IPS-18c (cell line): ENCODE measurements around the gene ZBTB7A.

Experiments
- H3K4me3 ChIP-seq: 2 replicates; pipeline ENCODE4 v1.7.0; 2013; ENCODE audit warnings: low read depth, mild to moderate bottlenecking, low read length, moderate library complexity; ENCODE audit not compliant: insufficient read depth
- H3K9me3 ChIP-seq: one replicate; pipeline ENCODE4 v1.6.1; 2013; ENCODE audit warnings: mild to moderate bottlenecking, low read length, moderate library complexity; ENCODE audit not compliant: control insufficient read depth, insufficient read depth

The ZBTB7A gene

GRCh38 chr19:4096049-4096892 lies 29.6 kb upstream of the ZBTB7A start:
- H3K4me3 ChIP-seq = no peak overlapping the region
- no peaks in the 10 kb centered on the region for H3K9me3 ChIP-seq

- Histone ChIP-seq H3K4me3 (no peak overlapping the region), H3K9me3 (no peaks in the 10 kb centered on the region)
Measured at GRCh38 chr19:4095488-4095844, 28.8 kb upstream of the ZBTB7A start.

- no peak overlapping the region for H3K4me3 ChIP-seq
- H3K9me3 ChIP-seq = no peaks in the 10 kb centered on the region
Measured at GRCh38 chr19:4094761-4095487, 28.2 kb upstream of the ZBTB7A start.

GRCh38 chr19:4094291-4094690 lies 27.6 kb upstream of the ZBTB7A start:
- Histone ChIP-seq H3K4me3 (no peak overlapping the region), H3K9me3 (no peaks in the 10 kb centered on the region)

- Histone ChIP-seq H3K9me3 (no peaks in the 10 kb centered on the region), H3K4me3 (no peak overlapping the region)
Measured at GRCh38 chr19:4093643-4094175, 27.0 kb upstream of the ZBTB7A start.

- Histone ChIP-seq H3K9me3 (no peaks in the 10 kb centered on the region), H3K4me3 (no peak overlapping the region)
Measured at GRCh38 chr19:4090356-4091220, 23.9 kb upstream of the ZBTB7A start.

GRCh38 chr19:4089946-4090345 lies 23.2 kb upstream of the ZBTB7A start:
- Histone ChIP-seq H3K9me3 (no peaks in the 10 kb centered on the region), H3K4me3 (no peak overlapping the region)

GRCh38 chr19:4089400-4089908 lies 22.8 kb upstream of the ZBTB7A start:
- H3K9me3 ChIP-seq = no peaks in the 10 kb centered on the region
- H3K4me3 ChIP-seq = no peak overlapping the region

- no peaks in the 10 kb centered on the region for H3K9me3 ChIP-seq
- no peak overlapping the region for H3K4me3 ChIP-seq
Measured at GRCh38 chr19:4088975-4089374, 22.3 kb upstream of the ZBTB7A start.

- H3K9me3 ChIP-seq = no peaks in the 10 kb centered on the region
- no peak overlapping the region for H3K4me3 ChIP-seq
Measured at GRCh38 chr19:4087787-4088679, 21.3 kb upstream of the ZBTB7A start.

- H3K4me3 ChIP-seq = no peak overlapping the region
- H3K9me3 ChIP-seq = no peaks in the 10 kb centered on the region
Measured at GRCh38 chr19:4086411-4086867, 19.7 kb upstream of the ZBTB7A start.

- Histone ChIP-seq H3K4me3 (no peak overlapping the region), H3K9me3 (no peaks in the 10 kb centered on the region)
Measured at GRCh38 chr19:4084547-4084877, 17.8 kb upstream of the ZBTB7A start.

- Histone ChIP-seq H3K4me3 (no peak overlapping the region), H3K9me3 (no peaks in the 10 kb centered on the region)
Measured at GRCh38 chr19:4083677-4084546, 17.2 kb upstream of the ZBTB7A start.

- H3K4me3 ChIP-seq = no peak overlapping the region
- no peaks in the 10 kb centered on the region for H3K9me3 ChIP-seq
Measured at GRCh38 chr19:4082172-4082571, 15.5 kb upstream of the ZBTB7A start.

- Histone ChIP-seq H3K9me3 (no peaks in the 10 kb centered on the region), H3K4me3 (no peak overlapping the region)
Measured at GRCh38 chr19:4081441-4082129, 14.9 kb upstream of the ZBTB7A start.
